Osteoblast (primary cell): Measurements from ENCODE around the gene ASGR2. TPM values are rescaled to one million over a fixed set of nuclear protein-coding genes. Genes with fewer than 3 reads are reported as not detected.

Source experiments
- DNase-seq: peaks from one replicate; pipeline ENCODE4 v3.0.0; 2011; ENCODE audit warnings: low spot score, mixed read lengths; ENCODE audit not compliant: insufficient read length; ENCODE audit errors: missing footprints
- H2AFZ ChIP-seq: 2 replicates; pipeline ENCODE4 v1.6.0; 2011; ENCODE audit warnings: mild to moderate bottlenecking, low read length
- H3K27ac ChIP-seq: 2 replicates; pipeline ENCODE4 v1.5.1; 2011; ENCODE audit warnings: mild to moderate bottlenecking, low read depth, low read length, moderate library complexity
- H3K27me3 ChIP-seq: 2 replicates; pipeline ENCODE4 v1.6.0; 2012; ENCODE audit warnings: mild to moderate bottlenecking, control low read depth, inconsistent platforms, low read length, moderate library complexity; ENCODE audit not compliant: insufficient read depth
- H3K36me3 ChIP-seq: 2 replicates; pipeline ENCODE4 v1.5.1; 2011; ENCODE audit warnings: mild to moderate bottlenecking, low read length, control low read depth, moderate library complexity; ENCODE audit not compliant: insufficient read depth
- H3K4me1 ChIP-seq: 2 replicates; pipeline ENCODE4 v1.5.1; 2011; ENCODE audit warnings: mild to moderate bottlenecking, low read length, control low read depth, moderate library complexity; ENCODE audit not compliant: insufficient read depth
- H3K4me2 ChIP-seq: 2 replicates; pipeline ENCODE4 v1.6.0; 2011; ENCODE audit warnings: mild to moderate bottlenecking, low read length; ENCODE audit not compliant: insufficient read depth
- H3K4me3 ChIP-seq: fragments of 200-600 bp; sonication (generic); 3 replicates; pipeline ENCODE4 v1.5.1; 2012; ENCODE audit warnings: mild to moderate bottlenecking, low read length, inconsistent platforms; ENCODE audit not compliant: insufficient read depth
- H3K79me2 ChIP-seq: 2 replicates; pipeline ENCODE4 v1.6.0; 2012; ENCODE audit warnings: mild to moderate bottlenecking, low read length, control low read depth, inconsistent platforms; ENCODE audit not compliant: insufficient read depth
- H3K9me3 ChIP-seq: 2 replicates; pipeline ENCODE4 v1.5.1; 2011; ENCODE audit warnings: low read depth, low read length, control low read depth
- H4K20me1 ChIP-seq: 2 replicates; pipeline ENCODE4 v1.6.0; 2012; ENCODE audit warnings: mild to moderate bottlenecking, low read length, control low read depth; ENCODE audit not compliant: insufficient read depth
- small RNA-seq: library from RNA; depleted of rRNA; stranded (forward); fragments of <200 nt; gene quantifications from one replicate; pipeline ENCODE3, GENCODE V24; 2012
- total RNA-seq: library from RNA; depleted of rRNA; stranded (reverse); fragments of >200 nt; gene quantifications from 2 replicates; pipeline ENCODE4 v1.2.3, GENCODE V29; 2012
- TF ChIP-seq, protein P1 (sequence below): IDR thresholded peaks from 2 replicates; pipeline ENCODE4 v1.5.1; 2011; ENCODE audit warnings: mild to moderate bottlenecking, low read depth, low read length, moderate library complexity; ENCODE audit errors: extremely low read depth

Gene ASGR2
- total RNA-seq, 1 donor: under 0.01 TPM

DNA sequence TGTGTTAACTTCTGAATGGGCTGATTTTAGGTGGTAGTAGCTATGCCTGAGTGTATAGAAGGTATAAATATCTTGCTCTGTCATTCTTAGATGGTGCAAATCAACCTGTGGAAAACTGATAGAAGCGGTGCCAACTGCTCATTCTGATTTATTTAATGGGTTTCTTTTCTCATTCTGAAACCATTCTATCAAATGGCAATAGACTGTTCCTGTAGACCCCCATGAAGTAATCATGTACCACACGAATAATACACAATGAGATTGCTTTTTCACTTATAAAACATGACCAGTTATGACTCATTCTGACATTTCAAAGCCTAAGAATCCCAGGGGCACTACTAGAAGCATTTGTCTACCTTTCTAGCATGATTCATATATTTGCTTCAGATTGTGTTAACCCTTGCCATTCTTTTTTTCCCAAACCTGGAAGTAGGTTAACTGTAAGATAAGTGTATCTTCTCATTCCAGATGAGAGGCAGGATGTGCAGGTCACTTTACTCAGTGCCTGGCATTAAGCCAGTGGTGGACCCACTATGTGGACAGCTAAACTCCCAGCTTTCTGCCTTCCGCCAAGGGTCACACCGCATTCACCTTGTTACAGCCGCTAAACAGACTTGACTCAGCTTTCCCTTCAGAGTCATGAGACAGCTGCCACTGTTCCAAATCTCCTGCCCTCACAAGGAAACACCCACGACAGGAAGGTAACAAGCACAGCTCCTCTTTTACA is 54.3 kb downstream of the ASGR2 start:
- no peak overlapping the region for H2AFZ ChIP-seq
- H4K20me1 ChIP-seq: no peaks in the 10 kb centered on the region
- peak; percentile 84 for DNase-seq
- no peaks in the 10 kb centered on the region for H3K79me2 ChIP-seq
- peaks cover 9% of the 10 kb centered on the region for H3K27me3 ChIP-seq
- no peak overlapping the region for H3K27ac ChIP-seq
- H3K4me1 ChIP-seq: peaks cover 18% of the 10 kb centered on the region
- TF ChIP-seq, protein P1, sequence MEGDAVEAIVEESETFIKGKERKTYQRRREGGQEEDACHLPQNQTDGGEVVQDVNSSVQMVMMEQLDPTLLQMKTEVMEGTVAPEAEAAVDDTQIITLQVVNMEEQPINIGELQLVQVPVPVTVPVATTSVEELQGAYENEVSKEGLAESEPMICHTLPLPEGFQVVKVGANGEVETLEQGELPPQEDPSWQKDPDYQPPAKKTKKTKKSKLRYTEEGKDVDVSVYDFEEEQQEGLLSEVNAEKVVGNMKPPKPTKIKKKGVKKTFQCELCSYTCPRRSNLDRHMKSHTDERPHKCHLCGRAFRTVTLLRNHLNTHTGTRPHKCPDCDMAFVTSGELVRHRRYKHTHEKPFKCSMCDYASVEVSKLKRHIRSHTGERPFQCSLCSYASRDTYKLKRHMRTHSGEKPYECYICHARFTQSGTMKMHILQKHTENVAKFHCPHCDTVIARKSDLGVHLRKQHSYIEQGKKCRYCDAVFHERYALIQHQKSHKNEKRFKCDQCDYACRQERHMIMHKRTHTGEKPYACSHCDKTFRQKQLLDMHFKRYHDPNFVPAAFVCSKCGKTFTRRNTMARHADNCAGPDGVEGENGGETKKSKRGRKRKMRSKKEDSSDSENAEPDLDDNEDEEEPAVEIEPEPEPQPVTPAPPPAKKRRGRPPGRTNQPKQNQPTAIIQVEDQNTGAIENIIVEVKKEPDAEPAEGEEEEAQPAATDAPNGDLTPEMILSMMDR: no peak
- H3K4me2 ChIP-seq: peak overlapping the region; percentile 62
- no peaks in the 10 kb centered on the region for H3K36me3 ChIP-seq
- no peaks in the 10 kb centered on the region for H3K9me3 ChIP-seq
- no peak overlapping the region for H3K4me3 ChIP-seq

DNA sequence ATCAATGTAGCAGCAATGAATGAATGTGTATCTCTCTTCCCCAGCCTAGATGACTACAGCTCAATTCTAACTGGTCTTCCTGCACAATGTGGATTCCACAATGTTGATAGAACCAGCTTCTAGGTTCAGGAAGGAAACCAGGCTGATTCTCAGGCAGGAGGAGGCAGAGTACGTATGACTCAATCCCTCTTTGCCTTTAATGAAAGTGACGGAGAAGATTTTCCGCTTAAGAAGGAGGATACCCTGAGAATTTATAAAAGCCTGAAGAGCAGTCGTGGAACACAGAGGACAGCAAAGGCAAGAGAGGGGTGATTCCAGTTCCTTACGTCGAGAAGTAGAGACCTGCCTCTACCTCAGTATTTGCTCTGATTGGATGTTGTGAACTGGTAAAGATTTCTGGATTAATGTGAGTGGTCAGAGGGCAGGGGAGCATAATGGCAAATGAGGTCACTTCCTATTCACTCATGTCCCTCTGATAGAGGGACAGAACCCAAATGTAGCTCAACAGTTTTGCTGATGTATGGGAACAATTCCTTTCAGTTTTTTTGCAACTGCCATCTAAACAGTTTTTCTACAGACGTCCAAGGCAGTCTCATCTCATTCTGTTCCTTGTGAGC is 55.7 kb downstream of the ASGR2 start:
- Histone ChIP-seq H3K27me3 (peaks cover 11% of the 10 kb centered on the region), H3K4me2 (no peak overlapping the region), H3K79me2 (no peaks in the 10 kb centered on the region), H4K20me1 (no peaks in the 10 kb centered on the region), H3K27ac (no peak overlapping the region), H2AFZ (no peak overlapping the region), H3K4me1 (peaks cover 18% of the 10 kb centered on the region), H3K36me3 (no peaks in the 10 kb centered on the region), H3K9me3 (no peaks in the 10 kb centered on the region), H3K4me3 (no peak overlapping the region)
- peak; percentile 49 for DNase-seq
- TF ChIP-seq, protein P1: no peak

DNA sequence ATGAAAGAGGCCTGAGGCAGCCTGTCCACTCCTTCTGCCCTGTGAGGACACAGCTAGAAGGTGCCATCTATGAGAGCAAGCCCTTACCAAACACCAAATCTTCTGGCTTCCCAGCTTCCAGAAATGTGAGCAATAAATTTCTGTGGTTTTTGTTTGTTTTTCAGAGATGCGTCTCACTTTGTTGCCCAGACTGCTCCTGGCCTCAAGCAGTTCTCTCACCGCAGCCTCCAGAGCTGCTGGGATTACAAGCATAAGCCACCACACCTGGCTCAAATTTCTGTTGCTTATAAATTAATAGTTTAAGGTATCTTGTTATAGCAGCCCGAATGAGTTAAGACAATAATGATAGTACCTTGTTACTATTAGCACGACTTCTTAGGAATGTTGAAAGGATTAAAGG is 58.2 kb downstream of the ASGR2 start:
- Histone ChIP-seq H4K20me1 (no peaks in the 10 kb centered on the region), H3K27me3 (peaks cover 14% of the 10 kb centered on the region)
- DNase-seq: no peak

More for the DNA sequence above, 58.2 kb downstream of the ASGR2 start:
- Histone ChIP-seq H3K4me3 (no peak overlapping the region), H3K36me3 (no peaks in the 10 kb centered on the region), H3K79me2 (no peaks in the 10 kb centered on the region), H3K4me1 (peaks cover 12% of the 10 kb centered on the region), H2AFZ (no peak overlapping the region), H3K9me3 (no peaks in the 10 kb centered on the region), H3K27ac (no peak overlapping the region), H3K4me2 (no peak overlapping the region)
- TF ChIP-seq, protein P1: no peak

Small RNA genes lying within 50 kb of the gene (small RNA-seq; reads per million reads assigned to genes)
- not detected for gene AC120057.1

Other genes starting within 250 kb of the ASGR2 start
- not detected in 2 replicates for gene ALOX12, start 118.8 kb downstream of the ASGR2 start, total RNA-seq
- 37.3 and 38.9 TPM in 2 replicates for gene RNASEK, start 102.2 kb downstream of the ASGR2 start, total RNA-seq
- gene BCL6B, start 91.8 kb downstream of the ASGR2 start, total RNA-seq: not detected in 2 replicates
- gene SLC16A13, start 78.8 kb downstream of the ASGR2 start, total RNA-seq: 1.2 and 1.4 TPM in 2 replicates
- 0.29 and 0.36 TPM in 2 replicates for gene SLC16A11, start 70.7 kb downstream of the ASGR2 start, total RNA-seq
- gene CLEC10A, start 34.6 kb downstream of the ASGR2 start, total RNA-seq: not detected in 2 replicates
- gene ASGR1, start 64.5 kb upstream of the ASGR2 start, total RNA-seq: 0.88 and 1.1 TPM in 2 replicates
- 10.1 and 11.8 TPM in 2 replicates for gene DLG4, start 105.0 kb upstream of the ASGR2 start, total RNA-seq
- 162 and 163 TPM in 2 replicates for gene ACADVL, start 105.1 kb upstream of the ASGR2 start, total RNA-seq
- 106 and 123 TPM in 2 replicates for gene DVL2, start 119.7 kb upstream of the ASGR2 start, total RNA-seq
- gene PHF23, start 124.6 kb upstream of the ASGR2 start, total RNA-seq: 53.2 and 55.4 TPM in 2 replicates
- gene GABARAP, start 127.6 kb upstream of the ASGR2 start, total RNA-seq: 396 and 422 TPM in 2 replicates
- gene CTDNEP1, start 136.9 kb upstream of the ASGR2 start, total RNA-seq: 29.8 and 31.8 TPM in 2 replicates
- 21.7 and 26.2 TPM in 2 replicates for gene ELP5, start 137.4 kb upstream of the ASGR2 start, total RNA-seq
- gene CLDN7, start 147.7 kb upstream of the ASGR2 start, total RNA-seq: 0.36 and 1.8 TPM in 2 replicates
- under 0.01 and 0.29 TPM in 2 replicates for gene SLC2A4, start 166.9 kb upstream of the ASGR2 start, total RNA-seq
- gene YBX2, start 179.8 kb upstream of the ASGR2 start, total RNA-seq: under 0.01 TPM in 1 of 2 replicates, not detected in the other
- gene EIF5A, start 192.8 kb upstream of the ASGR2 start, total RNA-seq: 436 and 491 TPM in 2 replicates
- gene GPS2, start 200.5 kb upstream of the ASGR2 start, total RNA-seq: 46.9 and 48.1 TPM in 2 replicates
- gene NEURL4, start 214.5 kb upstream of the ASGR2 start, total RNA-seq: 14.7 and 18.8 TPM in 2 replicates
- gene ACAP1, start 221.7 kb upstream of the ASGR2 start, total RNA-seq: 0.59 TPM in 1 of 2 replicates, not detected in the other
- gene KCTD11, start 237.3 kb upstream of the ASGR2 start, total RNA-seq: 11.5 and 11.9 TPM in 2 replicates
- not detected in 2 replicates for gene TMEM95, start 240.3 kb upstream of the ASGR2 start, total RNA-seq